Hepatocyte (in vitro differentiated cells): ENCODE data around the gene QRICH2.
"Not testable (repeated sequence)": the region's sequence is repeated elsewhere in the genome, so short reads cannot be mapped to it uniquely, and the experiment has no call there.

Experiments
- CTCF ChIP-seq: fragments of 200-600 bp; sonication (generic); IDR thresholded peaks from 2 replicates; pipeline ENCODE4 v1.5.1; 2016; ENCODE audit warnings: antibody characterized with exemption, mild to moderate bottlenecking; ENCODE audit not compliant: poor library complexity
- EZH2 ChIP-seq: fragments of 200-600 bp; sonication (generic); IDR thresholded peaks from 2 replicates; pipeline ENCODE4 v1.6.1; 2016; ENCODE audit warnings: antibody characterized with exemption, mild to moderate bottlenecking, borderline replicate concordance

GRCh38 chr17:76226749-76227148 lies 81.3 kb downstream of the QRICH2 start:
- not testable (repeated sequence) for TF ChIP-seq CTCF, EZH2
